Large intestine (tissue), 3 donors: ENCODE results near the gene GPC2. TPM values are rescaled to one million over a fixed set of nuclear protein-coding genes. Genes with fewer than 3 reads are reported as not detected.

ENCODE experiments used
- DNase-seq, 2 donors: peaks; one replicate each; pipeline versions ENCODE4 v3.0.0 to v3.0.0-alpha.2; 2013
- H3K27ac ChIP-seq: one replicate; pipeline ENCODE4 v1.5.1; 2013; ENCODE audit warnings: low read length
- H3K27me3 ChIP-seq: 2 replicates; pipeline ENCODE4 v1.6.1; 2013; ENCODE audit warnings: low read length; ENCODE audit not compliant: control insufficient read depth, insufficient read depth
- H3K36me3 ChIP-seq: 2 replicates; pipeline ENCODE4 v1.6.1; 2013; ENCODE audit warnings: low read length; ENCODE audit not compliant: control insufficient read depth, insufficient read depth
- H3K4me1 ChIP-seq: one replicate; pipeline ENCODE4 v1.6.1; 2013; ENCODE audit warnings: low read length; ENCODE audit not compliant: control insufficient read depth, insufficient read depth
- H3K4me3 ChIP-seq: one replicate; pipeline ENCODE4 v1.5.1; 2013; ENCODE audit warnings: low read length
- H3K9me3 ChIP-seq: one replicate; pipeline ENCODE4 v1.6.1; 2013; ENCODE audit warnings: mild to moderate bottlenecking, low read depth, low read length, moderate library complexity; ENCODE audit not compliant: control insufficient read depth
- WGBS: methylation state at CpG from one replicate; pipeline ENCODE4 v1.1.5; 2013; ENCODE audit warnings: low lambda C conversion rate; ENCODE audit not compliant: insufficient coverage; 5-methylcytosine and 5-hydroxymethylcytosine counted together
- polyA plus RNA-seq: library from polyadenylated mRNA; unstranded; fragments of 120-200 nt; gene quantifications from one replicate; pipeline ENCODE4 v1.2.1, GENCODE V29; 2013

The GPC2 gene
- polyA plus RNA-seq, 1 donor = 3.9 TPM

GRCh38 chr7:100169147-100169850 lies 7.9 kb downstream of the GPC2 start:
- H3K4me3 ChIP-seq = no peak overlapping the region
- H3K27me3 ChIP-seq = peaks cover 33% of the 10 kb centered on the region

DNA sequence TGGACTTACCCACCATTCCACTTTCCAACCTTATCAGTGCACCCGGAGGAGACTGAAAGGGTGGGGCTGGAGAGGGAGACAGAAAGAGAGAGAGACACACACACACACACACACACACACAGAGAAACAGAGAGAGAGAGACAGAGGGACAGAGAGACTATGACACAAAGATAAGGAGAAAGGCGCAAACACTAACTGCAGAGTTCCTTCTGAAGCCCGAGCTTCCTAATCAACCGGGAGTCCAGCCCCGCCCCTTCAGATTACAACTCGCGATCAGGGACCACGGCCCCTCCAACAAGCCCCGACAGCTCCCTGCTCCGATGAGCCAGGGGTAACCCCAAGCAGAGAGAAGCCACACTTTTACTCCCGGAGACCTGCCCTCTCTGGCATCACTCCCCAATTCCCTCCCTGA lies 9.3 kb downstream of the GPC2 start:
- Histone ChIP-seq H3K27ac (peak overlapping the region; percentile 27), H3K27me3 (peaks cover 33% of the 10 kb centered on the region)
- DNase-seq = peak in 1 of 2 donors; percentile 69

More at GRCh38 chr7:100169147-100169850, 7.9 kb downstream of the GPC2 start:
- peaks cover 3% of the 10 kb centered on the region for H3K9me3 ChIP-seq
- no peaks in the 10 kb centered on the region for H3K36me3 ChIP-seq
- 83% methylated on average over 1 of the region's 11 CpGs for WGBS
- peaks cover 32% of the 10 kb centered on the region for H3K4me1 ChIP-seq
- no peak overlapping the region for H3K27ac ChIP-seq
- no peak for DNase-seq

DNA sequence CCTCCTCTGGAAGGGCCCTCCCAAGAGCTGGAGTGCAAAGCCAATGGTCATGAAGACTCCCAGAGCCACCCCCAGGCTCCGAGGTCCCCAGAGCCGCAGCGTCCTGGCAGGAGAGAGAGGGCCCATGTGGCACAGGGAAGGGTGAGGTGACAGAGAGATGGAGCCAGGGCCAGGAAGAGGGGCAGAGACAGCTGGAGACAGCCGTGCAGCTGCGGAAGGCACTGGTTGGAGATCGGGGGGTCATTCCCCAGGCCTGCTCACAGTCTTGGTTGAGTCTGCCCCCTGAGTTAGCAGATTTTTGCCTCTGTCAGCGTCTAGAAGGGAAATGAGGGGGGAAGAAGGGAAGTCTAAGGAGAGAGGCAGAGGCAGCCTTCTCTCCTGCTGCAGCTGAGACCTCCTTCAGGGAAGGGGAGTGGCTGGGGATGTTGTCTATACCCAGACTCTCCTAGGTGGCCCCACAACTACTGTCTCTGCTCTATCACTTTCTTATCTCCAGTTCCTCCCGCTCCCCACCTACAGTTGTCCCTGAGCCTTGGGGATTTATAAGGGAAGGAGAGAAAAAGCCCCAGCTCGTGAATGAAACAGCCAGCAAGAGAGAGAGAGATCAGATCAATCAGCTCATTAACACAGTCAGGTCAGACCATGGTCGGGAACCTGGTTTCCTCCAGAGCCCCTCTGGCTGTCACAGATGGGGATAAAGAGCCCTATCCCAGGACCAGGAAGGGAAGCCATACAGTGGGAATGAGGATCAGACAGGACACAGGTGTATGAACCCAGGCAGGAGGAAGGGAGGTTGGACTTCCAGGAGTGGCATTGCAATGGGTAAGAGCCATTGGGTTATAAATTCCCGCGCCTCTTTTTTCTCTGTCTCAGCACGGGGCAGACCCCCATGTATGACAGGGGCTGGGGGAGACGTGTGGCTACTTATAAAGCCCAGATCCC lies 9.9 kb downstream of the GPC2 start:
- peaks cover 41% of the 10 kb centered on the region for H3K4me1 ChIP-seq
- no peak overlapping the region for H3K4me3 ChIP-seq
- peak in 1 of 2 donors; percentile 30 for DNase-seq
- peaks cover 3% of the 10 kb centered on the region for H3K9me3 ChIP-seq
- H3K27ac ChIP-seq = no peak overlapping the region
- H3K27me3 ChIP-seq = peaks cover 32% of the 10 kb centered on the region
- no peaks in the 10 kb centered on the region for H3K36me3 ChIP-seq
- no CpG with 5 or more reads among the region's 14 CpGs for WGBS

More for the DNA sequence above, 9.3 kb downstream of the GPC2 start:
- WGBS = no CpG with 5 or more reads among the region's 11 CpGs
- H3K4me3 ChIP-seq = peak overlapping the region; percentile 35
- H3K4me1 ChIP-seq = peaks cover 36% of the 10 kb centered on the region
- no peaks in the 10 kb centered on the region for H3K36me3 ChIP-seq
- H3K9me3 ChIP-seq = peaks cover 3% of the 10 kb centered on the region

DNA sequence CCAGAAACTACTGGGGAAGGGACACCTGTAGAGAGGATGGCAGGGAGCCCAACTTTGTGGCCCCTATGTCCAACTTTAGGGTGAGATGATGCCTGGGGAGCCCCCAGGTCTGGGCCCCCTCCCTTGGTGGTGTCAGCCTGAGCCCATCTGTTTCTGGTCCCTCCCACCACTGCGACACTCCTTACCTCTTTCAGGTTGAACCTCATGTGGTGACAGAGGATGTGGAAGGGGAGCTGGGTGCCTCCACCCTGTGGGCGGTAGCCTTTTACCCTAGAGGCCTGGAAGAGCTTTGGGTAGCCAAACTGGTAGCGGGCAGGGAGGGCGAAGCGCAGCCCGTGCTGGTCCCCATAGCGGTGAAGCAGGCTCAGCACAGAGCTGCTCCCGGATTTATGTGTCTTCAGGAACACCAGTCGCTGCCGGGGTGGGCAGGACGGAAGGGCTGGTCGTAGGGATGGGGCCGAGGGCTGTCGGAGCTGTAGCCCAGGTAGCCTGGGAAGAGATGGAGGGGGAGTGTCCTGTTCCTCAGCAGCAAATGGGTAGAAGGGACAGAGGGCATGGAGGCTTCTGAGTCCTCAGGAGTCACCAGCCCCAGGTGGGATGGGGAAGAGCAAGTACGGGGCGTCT lies 10.8 kb downstream of the GPC2 start:
- Histone ChIP-seq H3K27ac (no peak overlapping the region), H3K9me3 (peaks cover 3% of the 10 kb centered on the region), H3K36me3 (no peaks in the 10 kb centered on the region), H3K4me3 (no peak overlapping the region), H3K27me3 (peaks cover 25% of the 10 kb centered on the region), H3K4me1 (peaks cover 37% of the 10 kb centered on the region)
- WGBS = no CpG with 5 or more reads among the region's 16 CpGs
- DNase-seq = no peak

DNA sequence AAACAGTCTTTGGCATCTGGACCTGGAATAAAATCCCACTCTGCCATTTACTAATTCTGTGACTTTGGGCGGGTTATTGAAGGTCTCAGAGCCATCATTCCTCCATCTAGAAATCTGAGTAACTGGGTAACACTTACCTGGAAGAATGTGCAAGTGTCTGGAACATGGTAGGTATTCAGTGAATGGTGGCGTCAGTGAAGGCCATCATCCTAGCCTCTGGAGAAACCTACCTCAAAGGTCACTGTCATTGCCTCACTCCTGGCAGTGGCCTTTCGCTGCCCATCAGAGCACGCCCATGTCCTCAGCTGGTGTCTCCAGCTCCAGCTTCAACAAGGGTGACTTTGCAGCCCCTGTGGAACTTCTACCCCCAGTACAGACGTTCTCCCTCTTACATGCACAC lies 13.3 kb downstream of the GPC2 start:
- Histone ChIP-seq H3K4me1 (peaks cover 32% of the 10 kb centered on the region), H3K27ac (no peak overlapping the region), H3K36me3 (no peaks in the 10 kb centered on the region), H3K4me3 (no peak overlapping the region), H3K9me3 (no peaks in the 10 kb centered on the region), H3K27me3 (peaks cover 8% of the 10 kb centered on the region)
- no peak for DNase-seq
- no CpG with 5 or more reads among the region's 5 CpGs for WGBS

GRCh38 chr7:100163006-100163531 lies 14.1 kb downstream of the GPC2 start:
- peak; percentile 64 to 81 for DNase-seq
- H3K9me3 ChIP-seq = no peaks in the 10 kb centered on the region
- peaks cover 25% of the 10 kb centered on the region for H3K4me1 ChIP-seq
- H3K4me3 ChIP-seq = no peak overlapping the region
- H3K36me3 ChIP-seq = no peaks in the 10 kb centered on the region
- H3K27ac ChIP-seq = peak overlapping the region; percentile 52
- H3K27me3 ChIP-seq = peaks cover 6% of the 10 kb centered on the region
- WGBS = no CpG with 5 or more reads among the region's 6 CpGs

DNA sequence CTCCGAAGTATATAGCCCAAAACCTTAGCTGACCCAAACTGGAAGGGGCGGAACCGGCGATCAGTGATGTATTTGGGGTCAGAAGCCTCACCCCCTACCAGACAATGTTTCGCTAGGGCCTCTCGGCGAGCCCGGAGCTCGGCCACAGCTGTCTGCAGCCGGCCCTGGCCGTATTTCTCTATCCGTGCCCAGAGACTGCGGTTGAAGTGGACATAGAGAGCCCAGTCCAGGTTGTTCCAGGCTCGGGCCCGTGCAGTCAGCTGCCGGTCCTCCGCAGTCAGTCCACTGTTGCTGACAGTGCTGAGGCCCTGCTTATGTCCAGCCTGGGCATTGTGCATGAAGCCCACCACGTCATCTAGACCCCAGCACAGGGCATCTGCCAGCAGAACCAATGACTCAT lies 17.1 kb downstream of the GPC2 start:
- no peak overlapping the region for H3K4me3 ChIP-seq
- peaks cover 23% of the 10 kb centered on the region for H3K36me3 ChIP-seq
- no peak for DNase-seq
- no peaks in the 10 kb centered on the region for H3K27me3 ChIP-seq
- WGBS = no CpG with 5 or more reads among the region's 18 CpGs
- H3K4me1 ChIP-seq = peaks cover 32% of the 10 kb centered on the region
- no peak overlapping the region for H3K27ac ChIP-seq
- no peaks in the 10 kb centered on the region for H3K9me3 ChIP-seq

DNA sequence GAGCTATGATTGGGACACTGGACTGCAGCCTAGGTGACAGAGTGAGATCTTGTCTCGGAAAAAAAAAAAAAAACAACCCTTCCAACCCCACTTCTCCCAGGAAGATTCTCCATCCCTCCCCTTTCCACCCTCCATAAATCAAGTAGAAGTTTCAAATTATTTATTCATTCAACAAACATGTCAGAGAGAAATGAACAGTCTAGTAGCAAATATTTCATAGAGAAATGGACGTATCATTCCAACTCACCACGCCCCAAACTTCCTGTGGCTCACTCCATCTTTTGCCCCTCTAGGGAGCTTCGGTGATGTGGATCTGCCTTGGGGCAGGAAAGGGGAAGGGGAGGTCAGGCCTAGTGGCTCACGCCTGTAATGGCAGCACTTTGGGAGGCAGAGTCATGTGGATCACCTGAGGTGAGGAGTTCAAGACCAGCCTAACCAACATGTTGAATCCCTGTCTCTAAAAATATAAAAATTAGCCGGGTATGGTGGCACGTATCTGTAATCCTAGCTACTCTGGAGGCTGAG lies 18.0 kb downstream of the GPC2 start:
- H3K4me3 ChIP-seq = peak overlapping the region; percentile 79
- H3K36me3 ChIP-seq = peaks cover 27% of the 10 kb centered on the region
- no peak for DNase-seq
- H3K4me1 ChIP-seq = peaks cover 41% of the 10 kb centered on the region
- peak overlapping the region; percentile 46 for H3K27ac ChIP-seq
- H3K27me3 ChIP-seq = no peaks in the 10 kb centered on the region
- H3K9me3 ChIP-seq = no peaks in the 10 kb centered on the region
- WGBS = no CpG with 5 or more reads among the region's 7 CpGs

GRCh38 chr7:100158229-100159098 lies 18.7 kb downstream of the GPC2 start, which contains the start of gene TRAPPC14:
TSS of gene TRAPPC14 (minus strand) at chr7:100158723. CDS start at chr7:100158499, 224 bp downstream.
- H3K9me3 ChIP-seq = no peaks in the 10 kb centered on the region
- WGBS = no CpG with 5 or more reads among the region's 87 CpGs
- no peaks in the 10 kb centered on the region for H3K27me3 ChIP-seq
- H3K4me1 ChIP-seq = peaks cover 48% of the 10 kb centered on the region
- peak; percentile 78 to 89 for DNase-seq
- peak within 1 kb of the TSS; percentile 79 for H3K4me3 ChIP-seq
- H3K36me3 ChIP-seq = peaks cover 32% of the 10 kb centered on the region
- peak within 1 kb of the TSS; percentile 46 for H3K27ac ChIP-seq
